ENCODE results near the gene SIRT1.
"Not testable (repeated sequence)": the region's sequence is repeated elsewhere in the genome, so short reads cannot be mapped to it uniquely, and the experiment has no call there.

SIRT1 gene

DNA sequence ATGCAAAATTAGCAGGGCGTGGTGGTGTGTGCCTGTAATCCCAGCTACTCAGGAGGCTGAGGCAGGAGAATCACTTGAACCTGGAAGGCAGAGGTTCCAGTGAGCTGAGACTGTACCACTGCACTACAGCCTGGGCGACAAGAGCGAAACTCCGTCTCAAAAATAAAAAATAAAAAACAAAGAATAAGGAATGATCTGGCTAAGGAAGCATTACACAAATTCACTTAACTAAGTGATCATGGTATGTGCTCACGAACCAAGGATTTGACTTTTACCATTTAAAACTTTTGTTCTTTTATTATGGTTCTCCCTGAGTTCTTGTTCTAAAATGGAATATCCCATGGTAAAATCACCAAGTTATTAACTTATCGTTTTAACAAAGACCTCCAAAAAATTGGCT is 71.2 kb downstream of the SIRT1 start:
- DNase-seq (ENCODE audit: low read depth, low spot score), result no peak

DNA sequence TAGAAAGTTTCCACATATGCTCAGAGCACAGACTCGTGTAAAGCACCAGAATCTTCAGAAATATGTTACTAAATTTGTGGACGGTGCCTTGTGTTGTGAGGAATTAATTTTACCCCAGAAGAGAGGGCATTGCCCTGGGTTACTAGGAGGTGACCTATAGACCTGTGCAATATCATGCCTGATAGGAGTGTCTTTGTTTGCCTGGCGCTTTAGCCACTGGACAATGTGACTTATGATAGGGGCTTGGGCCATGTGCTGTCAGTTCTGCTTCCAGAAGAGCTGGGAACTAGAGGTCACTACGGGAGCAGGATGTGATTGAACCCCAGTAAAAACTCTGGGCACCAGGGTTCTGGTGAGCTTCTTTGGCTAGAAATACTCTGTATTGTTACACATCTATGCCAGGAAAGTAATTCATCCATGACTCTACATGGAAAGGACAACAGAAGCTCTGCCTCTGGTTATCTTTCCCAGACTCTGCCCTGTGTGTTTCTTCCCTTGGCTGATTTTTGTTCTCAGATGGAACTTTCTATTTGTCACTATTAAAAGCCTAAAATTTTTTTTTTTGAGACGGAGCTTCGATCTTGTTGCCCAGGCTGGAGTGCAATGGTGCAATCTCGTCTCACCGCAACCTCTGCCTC is 75.5 kb downstream of the SIRT1 start:
- DNase-seq (ENCODE audit: low read depth, low spot score), result no peak

DNA sequence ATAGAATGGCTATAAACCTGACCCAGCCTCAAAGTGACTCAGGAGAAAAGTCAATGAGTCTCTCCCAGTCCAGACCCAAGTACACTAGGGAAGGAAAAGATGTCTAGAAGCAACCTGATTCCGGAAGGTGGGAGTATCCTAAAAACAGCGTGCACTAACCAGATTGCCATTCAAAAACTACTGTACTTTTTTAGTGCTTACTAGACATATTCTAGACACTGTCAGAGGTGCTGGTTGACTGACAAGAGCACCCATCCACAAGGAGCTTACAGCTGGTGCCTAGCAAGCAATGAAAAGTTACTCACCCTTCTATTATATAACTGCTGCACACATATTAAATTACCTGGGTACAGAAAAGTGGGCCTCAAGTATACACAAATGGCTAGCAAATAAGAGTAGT is 81.0 kb downstream of the SIRT1 start:
- no peak for DNase-seq (ENCODE audit: low read depth, low spot score)

DNA sequence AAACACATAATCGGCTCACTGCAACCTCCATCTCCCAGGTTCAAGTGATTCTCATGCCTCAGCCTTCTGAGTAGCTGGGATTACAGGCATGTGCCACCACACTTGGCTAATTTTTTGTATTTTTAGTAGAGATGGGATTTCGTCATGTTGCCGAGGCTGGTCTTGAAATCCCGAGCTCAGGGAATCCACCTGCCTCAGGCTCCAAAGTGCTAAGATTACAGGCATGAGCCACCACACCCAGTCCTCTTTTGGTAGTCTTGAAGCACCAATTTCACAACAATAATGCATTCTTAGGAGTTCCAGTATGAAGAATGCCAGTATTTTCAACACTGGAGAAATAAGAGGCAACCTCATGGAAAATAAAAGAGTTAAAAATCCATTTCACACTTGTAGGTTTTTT is 81.6 kb downstream of the SIRT1 start:
- not testable (repeated sequence) for DNase-seq (ENCODE audit: low read depth, low spot score)

All from brain pericyte (primary cell).